ENCODE data around the gene PARP3.

GRCh38 chr3:51928438-51928837, 13.7 kb upstream of the PARP3 start:
- TF ChIP-seq POLR2A (IDR thresholded peaks at IDR 0.05) (no peak), POLR2AphosphoS5 (IDR thresholded peaks at IDR 0.05) (no peak), CTCF (IDR thresholded peaks at IDR 0.05 in 8 of 11, conservative IDR thresholded peaks at IDR 0.05 in 3 of 11) (no peak)
